HG03521 (cell line): ENCODE data around the gene TMCO4.
A peak's percentile ranks its signal among the peaks of the same experiment; 100 is the strongest.
"Not testable (repeated sequence)": the region's sequence is repeated elsewhere in the genome, so short reads cannot be mapped to it uniquely, and the experiment has no call there.

Experiments
- ATAC-seq: cut with Tn5 transposase; IDR thresholded peaks from one replicate; pipeline ENCODE4 v1.9.1; 2021; ENCODE audit warnings: mild to moderate bottlenecking, moderate library complexity; ENCODE audit not compliant: unreplicated experiment

Gene TMCO4

GRCh38 chr1:19643602-19644394 lies 155.9 kb downstream of the TMCO4 start, which contains the start of gene NBL1:
NBL1 (plus strand) TSS chr1:19644311; CDS start chr1:19655031, 10,720 bp downstream.
- ATAC-seq: peak; percentile 41

- ATAC-seq: no peak
Observed at GRCh38 chr1:19643121-19643520, 156.6 kb downstream of the TMCO4 start.

GRCh38 chr1:19640363-19641316 lies 159.1 kb downstream of the TMCO4 start:
- ATAC-seq: no peak

GRCh38 chr1:19639999-19640362 lies 159.7 kb downstream of the TMCO4 start:
- ATAC-seq: no peak

- ATAC-seq: not testable (repeated sequence)
Observed at GRCh38 chr1:19639228-19639627, 160.5 kb downstream of the TMCO4 start.

- ATAC-seq: no peak
Observed at GRCh38 chr1:19637606-19638005, 162.1 kb downstream of the TMCO4 start.

GRCh38 chr1:19636749-19637148 lies 163.0 kb downstream of the TMCO4 start:
- ATAC-seq: not testable (repeated sequence)

GRCh38 chr1:19636065-19636464 lies 163.7 kb downstream of the TMCO4 start:
- no peak for ATAC-seq

- no peak for ATAC-seq
Observed at GRCh38 chr1:19635646-19636045, 164.1 kb downstream of the TMCO4 start.

GRCh38 chr1:19635064-19635463 lies 164.7 kb downstream of the TMCO4 start:
- ATAC-seq: not testable (repeated sequence)

- ATAC-seq: no peak
Observed at GRCh38 chr1:19633106-19633505, 166.6 kb downstream of the TMCO4 start.
